Fibroblast of villous mesenchyme (primary cell): ENCODE results near the gene EED. TPM values are rescaled to one million over a fixed set of nuclear protein-coding genes. Genes with fewer than 3 reads are reported as not detected.

Source experiments
- DNase-seq: peaks from one replicate; pipeline ENCODE4 v3.0.0-alpha.2; 2010; ENCODE audit warnings: low read depth
- H3K4me3 ChIP-seq: 2 replicates; pipeline ENCODE4 v1.5.1; 2011; ENCODE audit warnings: low read depth, mild to moderate bottlenecking, low read length
- CTCF ChIP-seq: IDR thresholded peaks from 2 replicates; pipeline ENCODE4 v1.5.1; 2012; ENCODE audit warnings: low read depth, mild to moderate bottlenecking, low read length; ENCODE audit not compliant: insufficient read depth
- total RNA-seq: library from RNA; depleted of rRNA; stranded (reverse); fragments of >200 nt; gene quantifications from 2 replicates; pipeline ENCODE4 v1.2.3, GENCODE V29; 2012

EED gene
- total RNA-seq, 1 donor: 25.9 TPM

GRCh38 chr11:86207413-86207812 lies 37.1 kb upstream of the EED start:
- no peak for TF ChIP-seq CTCF

GRCh38 chr11:86208572-86208971 lies 36.0 kb upstream of the EED start:
- no peak overlapping the region for H3K4me3 ChIP-seq
- no peak for DNase-seq
- no peak for TF ChIP-seq CTCF

More at GRCh38 chr11:86207413-86207812, 37.1 kb upstream of the EED start:
- DNase-seq: no peak
- H3K4me3 ChIP-seq: no peak overlapping the region

GRCh38 chr11:86209806-86210657 lies 34.5 kb upstream of the EED start:
- TF ChIP-seq CTCF: no peak
- DNase-seq: no peak
- H3K4me3 ChIP-seq: no peak overlapping the region

GRCh38 chr11:86210898-86211297 lies 33.7 kb upstream of the EED start:
- H3K4me3 ChIP-seq: no peak overlapping the region
- TF ChIP-seq CTCF: no peak
- no peak for DNase-seq

- DNase-seq: no peak
- no peak overlapping the region for H3K4me3 ChIP-seq
- no peak for TF ChIP-seq CTCF
Measured at GRCh38 chr11:86211619-86212018, 32.9 kb upstream of the EED start.

GRCh38 chr11:86212019-86212611 lies 32.4 kb upstream of the EED start:
- H3K4me3 ChIP-seq: no peak overlapping the region
- DNase-seq: no peak
- no peak for TF ChIP-seq CTCF
